GM18499 (cell line): ENCODE data around the gene ACTL10.

Experiments used
- ATAC-seq: cut with Tn5 transposase; IDR thresholded peaks from one replicate; pipeline ENCODE4 v1.9.1; 2021; ENCODE audit warnings: moderate number of reproducible peaks; ENCODE audit not compliant: insufficient read depth, unreplicated experiment

ACTL10 gene

GRCh38 chr20:33713865-33714367, 47.2 kb downstream of the ACTL10 start:
- ATAC-seq = no peak

GRCh38 chr20:33716498-33716897, 49.8 kb downstream of the ACTL10 start:
- no peak for ATAC-seq
